GM21737 (cell line): Measurements from ENCODE around the gene SMARCA2.
A peak's percentile ranks its signal among the peaks of the same experiment; 100 is the strongest.

Experiments used
- ATAC-seq: cut with Tn5 transposase; IDR thresholded peaks from one replicate; pipeline ENCODE4 v1.9.1; 2021; ENCODE audit warnings: mild to moderate bottlenecking, moderate library complexity; ENCODE audit not compliant: unreplicated experiment

The SMARCA2 gene

GRCh38 chr9:2039294-2040180 is 24.4 kb downstream of the SMARCA2 start:
- no peak for ATAC-seq

DNA sequence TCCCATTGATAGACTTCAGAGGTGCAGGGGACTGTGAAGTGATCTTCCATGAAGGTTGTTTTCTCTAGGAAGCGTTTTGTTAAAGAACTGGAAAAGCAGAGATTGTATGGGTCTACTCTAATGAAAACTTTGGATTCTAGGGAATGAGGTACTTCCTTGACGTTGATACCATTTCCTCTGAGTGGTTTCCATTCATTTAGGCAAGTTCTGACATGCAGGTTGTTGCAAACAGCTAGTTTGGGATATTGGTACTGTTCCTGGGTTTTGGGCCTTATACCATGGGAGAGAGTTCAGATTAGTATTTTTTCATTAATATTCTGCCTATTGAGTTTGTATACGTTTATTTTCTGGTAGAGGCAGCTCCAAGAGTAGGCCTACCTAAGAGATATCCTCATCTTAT is 25.7 kb downstream of the SMARCA2 start:
- no peak for ATAC-seq

DNA sequence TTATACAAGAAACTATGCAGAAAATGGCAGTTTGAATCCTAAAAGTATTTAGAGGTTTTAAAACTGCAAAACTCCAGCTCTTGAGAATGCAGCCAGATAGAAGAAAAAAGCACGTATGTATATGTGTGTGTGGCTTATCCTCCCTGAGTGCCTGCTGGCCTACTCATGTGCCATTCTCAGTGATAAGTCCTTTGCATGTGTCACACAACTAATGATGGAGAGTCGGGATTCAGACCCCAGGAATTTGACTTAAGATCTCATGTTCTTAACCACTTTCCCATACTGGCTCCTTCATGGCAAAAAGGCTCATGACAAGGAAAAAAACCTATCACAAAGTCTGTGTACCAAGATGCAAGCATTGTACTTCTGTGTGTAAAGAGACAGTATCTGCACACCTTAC is 26.6 kb downstream of the SMARCA2 start:
- ATAC-seq, result no peak

- no peak for ATAC-seq
Measured at GRCh38 chr9:2043243-2043642, 28.1 kb downstream of the SMARCA2 start.

DNA sequence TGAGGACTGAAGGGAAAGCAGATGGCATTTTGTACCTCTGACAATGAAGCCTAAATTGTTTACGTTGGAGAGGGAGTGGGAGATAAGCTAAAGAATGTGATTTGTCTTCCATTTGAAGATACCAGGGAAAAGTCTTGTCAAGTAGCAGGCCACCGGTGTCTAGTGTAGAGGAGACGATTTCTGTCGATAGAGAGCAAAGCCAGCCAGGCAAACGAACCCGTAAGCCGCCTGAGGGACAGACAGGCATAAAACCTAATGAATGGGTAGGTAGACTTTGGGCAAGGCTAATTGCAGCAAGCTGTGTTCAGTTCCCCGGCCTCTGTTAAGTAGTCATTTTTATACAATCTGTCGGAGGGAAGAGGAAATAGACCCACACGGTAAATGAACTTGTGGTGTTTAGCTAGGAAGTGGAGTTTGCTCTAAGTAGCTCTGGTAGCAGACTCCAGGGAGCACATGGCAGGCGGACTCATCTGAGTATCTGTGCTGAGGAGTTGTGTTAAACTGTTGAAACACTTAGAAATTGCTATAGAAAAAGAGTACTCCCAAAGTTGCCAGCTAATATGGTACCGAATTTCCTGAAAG is 28.8 kb downstream of the SMARCA2 start:
- no peak for ATAC-seq

- ATAC-seq, result no peak
Measured at GRCh38 chr9:2047144-2047671, 32.1 kb downstream of the SMARCA2 start.

GRCh38 chr9:2047916-2048315 is 32.8 kb downstream of the SMARCA2 start:
- ATAC-seq, result no peak

- no peak for ATAC-seq
Measured at GRCh38 chr9:2050236-2050635, 35.1 kb downstream of the SMARCA2 start.

GRCh38 chr9:2053883-2054845 is 39.0 kb downstream of the SMARCA2 start:
- peak; percentile 96 for ATAC-seq

- no peak for ATAC-seq
Measured at GRCh38 chr9:2055203-2055658, 40.1 kb downstream of the SMARCA2 start.

DNA sequence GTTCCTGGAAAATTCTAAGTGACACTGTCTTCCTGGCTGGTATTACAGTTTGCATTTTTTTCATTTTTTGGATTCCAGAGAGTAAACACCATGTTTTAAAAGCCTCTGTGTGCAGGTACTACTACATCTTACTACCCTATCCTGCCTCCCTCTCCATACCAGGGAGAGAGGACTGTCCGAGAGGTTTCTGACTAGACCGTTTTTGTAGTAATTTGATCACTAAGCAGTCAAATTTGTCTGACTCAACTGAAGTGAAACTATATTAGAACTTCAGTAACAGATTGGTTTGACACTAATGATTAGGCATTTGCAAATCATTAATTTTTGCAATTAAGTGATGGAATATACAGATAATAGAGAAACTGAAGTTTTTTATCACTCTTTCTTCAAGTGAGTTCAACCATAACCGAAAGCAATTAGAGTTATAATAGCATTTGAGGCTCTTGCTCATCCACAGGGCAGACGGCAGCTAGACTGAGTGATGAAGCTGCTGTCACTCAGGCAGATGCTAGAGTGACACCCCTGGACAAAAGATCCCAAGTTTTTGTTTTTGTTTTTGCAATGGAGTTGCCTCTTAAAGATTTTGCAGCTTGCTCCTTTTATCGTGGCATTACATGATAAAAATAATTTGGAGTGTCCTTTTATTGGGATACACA is 44.3 kb downstream of the SMARCA2 start:
- ATAC-seq, result no peak

GRCh38 chr9:2060424-2060823 is 45.3 kb downstream of the SMARCA2 start:
- no peak for ATAC-seq

DNA sequence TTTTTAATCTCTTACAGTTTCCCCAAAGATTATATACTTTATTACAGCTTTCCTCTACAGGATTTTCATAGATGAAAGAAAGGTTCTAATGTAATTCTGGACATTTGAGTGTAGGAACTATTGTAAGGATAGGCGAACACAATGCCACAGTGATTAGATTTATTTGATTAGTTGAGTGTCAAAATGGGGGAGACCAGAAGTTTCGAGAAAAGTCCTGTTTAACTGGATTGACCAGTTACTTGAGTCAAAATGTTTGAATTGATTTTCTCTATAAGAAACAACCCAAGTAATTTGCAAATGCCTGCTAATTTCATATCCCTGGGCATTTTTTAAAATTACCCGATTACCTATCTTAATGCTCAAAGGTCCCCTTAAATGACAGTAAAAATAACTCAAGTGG is 50.6 kb downstream of the SMARCA2 start:
- ATAC-seq, result no peak

GRCh38 chr9:2066312-2067273 is 51.4 kb downstream of the SMARCA2 start:
- ATAC-seq, result no peak

- no peak for ATAC-seq
Measured at GRCh38 chr9:2072752-2073405, 57.7 kb downstream of the SMARCA2 start.

DNA sequence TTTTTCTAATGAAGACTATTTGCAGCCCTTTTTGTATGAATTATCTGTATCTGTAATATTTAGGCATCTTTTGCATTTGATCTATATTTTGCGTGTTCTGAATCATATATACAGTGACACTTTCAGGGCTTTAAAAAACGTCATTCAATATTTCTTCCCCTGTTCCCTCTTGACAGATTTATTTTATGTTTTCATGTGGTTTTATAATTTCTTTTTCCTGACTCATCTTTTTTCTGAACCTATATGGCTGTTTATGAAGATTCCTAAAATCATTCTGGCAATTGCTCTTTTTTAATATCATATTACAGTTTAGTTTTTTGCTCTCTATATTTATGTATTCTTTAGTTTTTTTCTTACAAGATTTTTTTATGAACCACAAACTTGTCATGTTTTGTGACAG is 67.6 kb downstream of the SMARCA2 start:
- ATAC-seq, result no peak

GRCh38 chr9:2083479-2083878 is 68.3 kb downstream of the SMARCA2 start:
- ATAC-seq, result no peak

GRCh38 chr9:2085716-2086115 is 70.6 kb downstream of the SMARCA2 start:
- no peak for ATAC-seq

DNA sequence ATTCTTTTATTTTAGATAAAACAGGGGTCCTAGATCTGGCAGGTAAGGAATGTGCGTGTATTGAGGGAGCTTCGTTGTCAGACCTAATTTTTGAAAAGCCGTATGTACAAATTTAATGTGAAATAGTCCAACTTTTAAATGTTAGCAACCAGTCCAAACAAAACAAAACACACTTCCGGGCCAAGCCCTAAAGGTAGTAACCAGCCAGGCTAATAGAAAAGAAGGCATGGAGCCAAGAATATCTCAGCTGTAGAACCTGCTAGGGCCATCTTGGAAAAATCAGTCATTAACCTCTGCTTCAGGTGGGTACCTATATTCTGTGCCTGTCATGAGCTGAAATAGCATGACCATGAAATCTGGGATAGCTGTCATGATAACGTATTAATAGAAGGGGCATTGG is 71.0 kb downstream of the SMARCA2 start:
- no peak for ATAC-seq
